GM20000 (cell line): ENCODE data around the gene CIDEA.

Source experiments
- DNase-seq: peaks from one replicate; pipeline ENCODE4 v3.0.0; 2012; ENCODE audit warnings: low spot score
- CTCF ChIP-seq: IDR thresholded peaks from 2 replicates; pipeline ENCODE4 v1.5.1; 2012; ENCODE audit warnings: mild to moderate bottlenecking, control low read depth; ENCODE audit errors: extremely low read depth, missing control alignments

Gene CIDEA

GRCh38 chr18:12293831-12294230 is 39.7 kb downstream of the CIDEA start:
- TF ChIP-seq CTCF = no peak
- DNase-seq = no peak

- TF ChIP-seq CTCF = no peak
- no peak for DNase-seq
Measured at GRCh38 chr18:12295389-12296086, 41.4 kb downstream of the CIDEA start.

- TF ChIP-seq CTCF = no peak
- DNase-seq = no peak
Measured at GRCh38 chr18:12296087-12296403, 41.9 kb downstream of the CIDEA start.

GRCh38 chr18:12296457-12296856 is 42.3 kb downstream of the CIDEA start:
- TF ChIP-seq CTCF = no peak
- DNase-seq = no peak

GRCh38 chr18:12299862-12300261 is 45.7 kb downstream of the CIDEA start:
- TF ChIP-seq CTCF = no peak
- no peak for DNase-seq

- DNase-seq = no peak
- TF ChIP-seq CTCF = no peak
Measured at GRCh38 chr18:12301263-12302005, 47.3 kb downstream of the CIDEA start.

GRCh38 chr18:12302391-12303147 is 48.4 kb downstream of the CIDEA start:
- no peak for TF ChIP-seq CTCF
- DNase-seq = no peak
